HepG2 (cell line): Measurements from ENCODE around the gene ZNF223. TPM values are rescaled to one million over a fixed set of nuclear protein-coding genes. Genes with fewer than 3 reads are reported as not detected.
A peak's percentile ranks its signal among the peaks of the same experiment; 100 is the strongest.

Source experiments
- AGO2 ChIP-seq: fragments of 200-400 bp; formaldehyde crosslinking; optimal IDR thresholded peaks from 2 replicates; pipeline ENCODE3; 2017; ENCODE audit warnings: mild to moderate bottlenecking, low read depth, low read length, moderate library complexity
- BORCS8-MEF2B ChIP-seq: sonication (generic); formaldehyde crosslinking; IDR thresholded peaks from 2 replicates; pipeline ENCODE4 v1.8.0; 2022; ENCODE audit warnings: mild to moderate bottlenecking, missing genetic modification reagents
- ELF3 ChIP-seq: IDR thresholded peaks from 2 replicates; pipeline ENCODE4 v1.6.1; 2016; ENCODE audit warnings: missing genetic modification reagents, missing compliant biosample characterization
- GABPA ChIP-seq, 2 experiments: IDR thresholded peaks; 2 replicates each; pipeline ENCODE4 v1.6.1; 2011 to 2016; ENCODE audit warnings: low read depth in 2 of 2, low read length in 1 of 2, missing biosample characterization in 1 of 2, missing genetic modification characterization in 1 of 2
- HINFP ChIP-seq: sonication (generic); formaldehyde crosslinking; IDR thresholded peaks from 2 replicates; pipeline ENCODE4 v1.4.0; 2020; ENCODE audit warnings: low read depth, mild to moderate bottlenecking, missing genetic modification reagents
- JARID2 ChIP-seq: sonication (generic); formaldehyde crosslinking; IDR thresholded peaks from 2 replicates; pipeline ENCODE4 v1.8.1; 2023; ENCODE audit warnings: missing genetic modification reagents, inconsistent platforms; ENCODE audit not compliant: insufficient replicate concordance
- MEIS1 ChIP-seq: sonication (generic); formaldehyde crosslinking; IDR thresholded peaks from 2 replicates; pipeline ENCODE4 v1.9.0; 2021; ENCODE audit warnings: mild to moderate bottlenecking, missing genetic modification reagents, moderate library complexity, borderline replicate concordance
- MEIS2 ChIP-seq: sonication (generic); formaldehyde crosslinking; IDR thresholded peaks from 2 replicates; pipeline ENCODE4 v1.9.0; 2021; ENCODE audit warnings: mild to moderate bottlenecking, missing genetic modification reagents
- NAIF1 ChIP-seq: sonication (generic); formaldehyde crosslinking; IDR thresholded peaks from 2 replicates; pipeline ENCODE4 v1.5.0; 2020; ENCODE audit warnings: mild to moderate bottlenecking, missing genetic modification reagents, borderline replicate concordance
- POGZ ChIP-seq: sonication (generic); formaldehyde crosslinking; IDR thresholded peaks from 2 replicates; pipeline ENCODE4 v1.4.0; 2020; ENCODE audit warnings: mild to moderate bottlenecking, missing genetic modification reagents
- RFXAP ChIP-seq: sonication (generic); formaldehyde crosslinking; IDR thresholded peaks from 2 replicates; pipeline ENCODE4 v1.4.0; 2020; ENCODE audit warnings: missing genetic modification reagents, borderline replicate concordance
- SETDB1 ChIP-seq: sonication (generic); formaldehyde crosslinking; IDR thresholded peaks from 2 replicates; pipeline ENCODE4 v1.5.1; 2020; ENCODE audit warnings: missing genetic modification reagents, mild to moderate bottlenecking, borderline replicate concordance
- XRCC5 ChIP-seq: fragments of 200-400 bp; formaldehyde crosslinking; optimal IDR thresholded peaks from 2 replicates; pipeline ENCODE3; 2017; ENCODE audit warnings: mild to moderate bottlenecking, low read length
- ZNF136 ChIP-seq: sonication (generic); formaldehyde crosslinking; IDR thresholded peaks from 2 replicates; pipeline ENCODE4 v1.8.1; 2022; ENCODE audit warnings: low read depth, mild to moderate bottlenecking, moderate library complexity, missing genetic modification reagents
- ZNF207 ChIP-seq: fragments of 450-650 bp; IDR thresholded peaks from 2 replicates; pipeline ENCODE4 v1.6.1; 2016; ENCODE audit warnings: antibody characterized with exemption, borderline replicate concordance
- ZNF562 ChIP-seq: sonication (generic); formaldehyde crosslinking; IDR thresholded peaks from 2 replicates; pipeline ENCODE4 v1.8.0; 2022; ENCODE audit warnings: missing genetic modification reagents, borderline replicate concordance
- ZNF652 ChIP-seq: IDR thresholded peaks from 2 replicates; pipeline ENCODE4 v1.6.1; 2016; ENCODE audit warnings: low read depth, borderline replicate concordance
- ZNF773 ChIP-seq: sonication (generic); formaldehyde crosslinking; IDR thresholded peaks from 2 replicates; pipeline ENCODE4 v1.4.0; 2020; ENCODE audit warnings: missing genetic modification reagents, borderline replicate concordance
- polyA plus RNA-seq, 8 experiments: library from polyadenylated mRNA; depleted of rRNA in 3 of 8; stranded (reverse) in 7 of 8; unstranded in 1 of 8; fragments of >200 nt; fragmentation: Illumina TruSeq in 4 of 8; extraction: Trizol in 4 of 8; gene quantifications; 2 replicates each; pipeline versions ENCODE4 v1.2.1 to v1.2.3, GENCODE V29; 2011 to 2016; ENCODE audit warnings: low read depth in 4 of 8, missing spikeins in 1 of 8, mixed read lengths in 1 of 8; ENCODE audit not compliant: insufficient read depth in 1 of 8
- total RNA-seq, 5 experiments: library from RNA; depleted of rRNA; stranded (reverse); fragments of >200 nt; fragmentation: Illumina TruSeq; extraction: Trizol; gene quantifications; 2 replicates each; pipeline ENCODE4 v1.2.3, GENCODE V29; 2016; ENCODE audit warnings: low read depth in 1 of 5
- TF ChIP-seq, protein P1 (sequence below): sonication (generic); formaldehyde crosslinking; IDR thresholded peaks from 2 replicates; pipeline ENCODE4 v1.4.0; 2020; ENCODE audit warnings: mild to moderate bottlenecking, missing genetic modification reagents
- TF ChIP-seq, protein P2 (sequence below): sonication (generic); formaldehyde crosslinking; IDR thresholded peaks from 2 replicates; pipeline ENCODE4 v1.5.1; 2020; ENCODE audit warnings: mild to moderate bottlenecking, missing genetic modification reagents, moderate library complexity

The ZNF223 gene
- total and polyA plus RNA-seq, 2 of the 13 experiments (the other 11 are each of a cell fraction or from before 2014, with no cell fraction given): 2.0 to 4.8 TPM

DNA sequence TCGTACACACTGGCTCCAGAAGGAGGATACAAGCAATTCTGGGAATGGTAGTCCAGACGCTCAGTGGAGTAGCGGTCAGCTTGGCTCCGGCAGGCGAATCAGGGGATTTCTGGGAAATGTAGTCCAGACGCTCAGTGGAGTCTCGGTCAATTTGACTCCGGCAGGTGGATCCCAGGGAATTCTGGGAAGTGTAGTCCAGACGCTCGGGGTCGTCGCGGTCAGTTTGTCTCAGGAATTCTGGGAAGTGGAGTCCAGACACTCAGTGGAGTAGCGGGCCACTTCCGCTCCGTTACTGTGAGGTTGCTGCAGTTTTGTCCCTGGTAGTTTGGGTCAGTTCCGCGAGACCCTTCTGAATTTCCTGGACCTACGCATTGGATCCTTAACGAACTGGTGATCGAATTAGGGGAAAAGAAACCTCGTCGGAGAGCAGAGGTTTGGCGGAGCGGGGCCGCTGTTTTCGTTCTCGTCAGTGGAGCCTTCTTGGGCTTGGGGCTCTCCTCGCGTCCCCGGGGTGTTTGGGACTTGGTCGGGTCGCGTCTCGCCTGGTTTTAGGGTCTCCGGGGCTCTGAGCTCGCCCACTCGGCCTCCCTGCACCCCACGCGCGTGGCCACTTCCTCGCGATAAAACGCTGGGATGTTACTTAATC, 61.4 kb downstream of the ZNF223 start, which contains the start of gene ZNF225 (continued):
- TF ChIP-seq GABPA (IDR thresholded peaks at IDR 0.05; ENCODE audit: low read depth, low read length) (peak; percentile 73), GABPA (CRISPR knock-in tag; IDR thresholded peaks at IDR 0.05; ENCODE audit: low read depth) (peak; percentile 97), BORCS8-MEF2B (CRISPR knock-in tag) (peak; percentile 37; the same call in 1 of the 2 replicates), ZNF207 (no peak), MEIS2 (CRISPR knock-in tag) (0 out of 2 replicates have a peak, but pooled peaks have one; percentile 27), ZNF562 (CRISPR knock-in tag) (no peak), SETDB1 (CRISPR knock-in tag) (no peak), JARID2 (no peak), ELF3 (peak; percentile 79), POGZ (peak; percentile 41; the same call in 1 of the 2 replicates), ZNF652 (CRISPR knock-in tag) (no peak), NAIF1 (no peak), ZNF773 (CRISPR knock-in tag) (no peak), MEIS1 (CRISPR knock-in tag) (peak; percentile 71; the same call in 1 of the 2 replicates), RFXAP (CRISPR knock-in tag) (no peak), HINFP (CRISPR knock-in tag) (0 out of 2 replicates have a peak, but pooled peaks have one; percentile 21), ZNF136 (CRISPR knock-in tag) (no peak), AGO2 (no peak), XRCC5 (peak; percentile 67)
- TF ChIP-seq, protein P1, sequence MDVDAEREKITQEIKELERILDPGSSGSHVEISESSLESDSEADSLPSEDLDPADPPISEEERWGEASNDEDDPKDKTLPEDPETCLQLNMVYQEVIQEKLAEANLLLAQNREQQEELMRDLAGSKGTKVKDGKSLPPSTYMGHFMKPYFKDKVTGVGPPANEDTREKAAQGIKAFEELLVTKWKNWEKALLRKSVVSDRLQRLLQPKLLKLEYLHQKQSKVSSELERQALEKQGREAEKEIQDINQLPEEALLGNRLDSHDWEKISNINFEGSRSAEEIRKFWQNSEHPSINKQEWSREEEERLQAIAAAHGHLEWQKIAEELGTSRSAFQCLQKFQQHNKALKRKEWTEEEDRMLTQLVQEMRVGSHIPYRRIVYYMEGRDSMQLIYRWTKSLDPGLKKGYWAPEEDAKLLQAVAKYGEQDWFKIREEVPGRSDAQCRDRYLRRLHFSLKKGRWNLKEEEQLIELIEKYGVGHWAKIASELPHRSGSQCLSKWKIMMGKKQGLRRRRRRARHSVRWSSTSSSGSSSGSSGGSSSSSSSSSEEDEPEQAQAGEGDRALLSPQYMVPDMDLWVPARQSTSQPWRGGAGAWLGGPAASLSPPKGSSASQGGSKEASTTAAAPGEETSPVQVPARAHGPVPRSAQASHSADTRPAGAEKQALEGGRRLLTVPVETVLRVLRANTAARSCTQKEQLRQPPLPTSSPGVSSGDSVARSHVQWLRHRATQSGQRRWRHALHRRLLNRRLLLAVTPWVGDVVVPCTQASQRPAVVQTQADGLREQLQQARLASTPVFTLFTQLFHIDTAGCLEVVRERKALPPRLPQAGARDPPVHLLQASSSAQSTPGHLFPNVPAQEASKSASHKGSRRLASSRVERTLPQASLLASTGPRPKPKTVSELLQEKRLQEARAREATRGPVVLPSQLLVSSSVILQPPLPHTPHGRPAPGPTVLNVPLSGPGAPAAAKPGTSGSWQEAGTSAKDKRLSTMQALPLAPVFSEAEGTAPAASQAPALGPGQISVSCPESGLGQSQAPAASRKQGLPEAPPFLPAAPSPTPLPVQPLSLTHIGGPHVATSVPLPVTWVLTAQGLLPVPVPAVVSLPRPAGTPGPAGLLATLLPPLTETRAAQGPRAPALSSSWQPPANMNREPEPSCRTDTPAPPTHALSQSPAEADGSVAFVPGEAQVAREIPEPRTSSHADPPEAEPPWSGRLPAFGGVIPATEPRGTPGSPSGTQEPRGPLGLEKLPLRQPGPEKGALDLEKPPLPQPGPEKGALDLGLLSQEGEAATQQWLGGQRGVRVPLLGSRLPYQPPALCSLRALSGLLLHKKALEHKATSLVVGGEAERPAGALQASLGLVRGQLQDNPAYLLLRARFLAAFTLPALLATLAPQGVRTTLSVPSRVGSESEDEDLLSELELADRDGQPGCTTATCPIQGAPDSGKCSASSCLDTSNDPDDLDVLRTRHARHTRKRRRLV (CRISPR knock-in tag): peak; percentile 77; the same call in 1 of the 2 replicates
- TF ChIP-seq, protein P2, sequence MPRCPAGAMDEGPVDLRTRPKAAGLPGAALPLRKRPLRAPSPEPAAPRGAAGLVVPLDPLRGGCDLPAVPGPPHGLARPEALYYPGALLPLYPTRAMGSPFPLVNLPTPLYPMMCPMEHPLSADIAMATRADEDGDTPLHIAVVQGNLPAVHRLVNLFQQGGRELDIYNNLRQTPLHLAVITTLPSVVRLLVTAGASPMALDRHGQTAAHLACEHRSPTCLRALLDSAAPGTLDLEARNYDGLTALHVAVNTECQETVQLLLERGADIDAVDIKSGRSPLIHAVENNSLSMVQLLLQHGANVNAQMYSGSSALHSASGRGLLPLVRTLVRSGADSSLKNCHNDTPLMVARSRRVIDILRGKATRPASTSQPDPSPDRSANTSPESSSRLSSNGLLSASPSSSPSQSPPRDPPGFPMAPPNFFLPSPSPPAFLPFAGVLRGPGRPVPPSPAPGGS (CRISPR knock-in tag): no peak
